PC-3 (cell line): ENCODE data around the gene PFN3.

Experiments used
- EZH2 ChIP-seq: fragments of 300-600 bp; sonication (generic); IDR thresholded peaks from one replicate; pipeline ENCODE4 v1.6.1; 2017; ENCODE audit warnings: antibody characterized with exemption, mild to moderate bottlenecking, low read length; ENCODE audit not compliant: unreplicated experiment
- EZH2phosphoT487 ChIP-seq: fragments of 300-600 bp; sonication (generic); IDR thresholded peaks from 2 replicates; pipeline ENCODE4 v1.6.1; 2018; ENCODE audit warnings: mild to moderate bottlenecking, antibody characterized with exemption, low read length, borderline replicate concordance
- TF ChIP-seq, protein P1 (sequence below): fragments of 300-600 bp; sonication (generic); conservative IDR thresholded peaks from 2 replicates; pipeline ENCODE4 v1.5.1; 2017; ENCODE audit warnings: antibody characterized with exemption, low read depth, mild to moderate bottlenecking, low read length

DNA sequence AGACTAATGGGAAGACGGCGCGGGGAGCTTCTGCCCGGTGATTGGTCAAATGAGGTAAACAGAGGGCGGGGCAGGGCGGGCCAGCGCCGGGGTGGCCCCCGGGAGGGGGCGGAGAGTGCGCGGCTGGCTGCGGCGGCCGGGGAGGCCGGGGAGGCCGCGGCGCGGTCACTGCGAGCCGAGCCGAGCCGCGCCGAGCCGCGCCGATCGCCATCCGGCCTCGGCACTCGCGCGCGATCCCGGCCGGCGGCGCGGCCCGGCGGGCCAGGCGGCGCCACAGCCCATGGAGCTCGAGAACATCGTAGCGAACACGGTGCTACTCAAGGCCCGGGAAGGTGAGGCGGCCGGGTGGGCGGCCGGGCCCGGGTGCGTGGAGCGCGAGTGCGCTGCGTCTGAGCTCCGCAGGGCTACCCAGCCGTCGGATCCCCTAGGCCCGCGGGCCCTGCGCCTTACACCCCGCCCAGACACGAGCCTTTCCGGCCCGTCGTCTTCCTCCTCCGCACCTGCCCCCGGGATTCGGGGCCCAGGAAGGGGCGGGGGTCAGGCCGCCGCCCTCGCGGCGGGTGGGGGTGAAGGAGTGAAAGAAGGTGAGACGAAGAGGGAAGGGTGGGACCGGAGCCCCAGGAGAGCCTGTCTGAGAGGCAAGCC lies 26.2 kb upstream of the PFN3 start, which contains the start of gene GRK6:
- TF ChIP-seq, protein P1, sequence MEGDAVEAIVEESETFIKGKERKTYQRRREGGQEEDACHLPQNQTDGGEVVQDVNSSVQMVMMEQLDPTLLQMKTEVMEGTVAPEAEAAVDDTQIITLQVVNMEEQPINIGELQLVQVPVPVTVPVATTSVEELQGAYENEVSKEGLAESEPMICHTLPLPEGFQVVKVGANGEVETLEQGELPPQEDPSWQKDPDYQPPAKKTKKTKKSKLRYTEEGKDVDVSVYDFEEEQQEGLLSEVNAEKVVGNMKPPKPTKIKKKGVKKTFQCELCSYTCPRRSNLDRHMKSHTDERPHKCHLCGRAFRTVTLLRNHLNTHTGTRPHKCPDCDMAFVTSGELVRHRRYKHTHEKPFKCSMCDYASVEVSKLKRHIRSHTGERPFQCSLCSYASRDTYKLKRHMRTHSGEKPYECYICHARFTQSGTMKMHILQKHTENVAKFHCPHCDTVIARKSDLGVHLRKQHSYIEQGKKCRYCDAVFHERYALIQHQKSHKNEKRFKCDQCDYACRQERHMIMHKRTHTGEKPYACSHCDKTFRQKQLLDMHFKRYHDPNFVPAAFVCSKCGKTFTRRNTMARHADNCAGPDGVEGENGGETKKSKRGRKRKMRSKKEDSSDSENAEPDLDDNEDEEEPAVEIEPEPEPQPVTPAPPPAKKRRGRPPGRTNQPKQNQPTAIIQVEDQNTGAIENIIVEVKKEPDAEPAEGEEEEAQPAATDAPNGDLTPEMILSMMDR, result no peak
- TF ChIP-seq EZH2 (no peak), EZH2phosphoT487 (no peak)
